Thyroid gland (tissue), 4 donors: ENCODE results near the gene XKR3.

Source experiments
- CTCF ChIP-seq, 6 experiments: fragments of 200-600 bp in 3 of 6; fragments of 450-650 bp in 3 of 6; sonication (generic) in 3 of 6; IDR thresholded peaks; one replicate each; pipeline ENCODE4 v1.5.1; 2016 to 2019; ENCODE audit warnings: antibody characterized with exemption in 6 of 6, mild to moderate bottlenecking in 2 of 6, inconsistent platforms in 1 of 6, moderate library complexity in 1 of 6
- POLR2A ChIP-seq, 2 donors: fragments of 450-650 bp; IDR thresholded peaks; one replicate each; pipeline ENCODE4 v1.6.1; 2017; ENCODE audit warnings: antibody characterized with exemption in 2 of 2, mild to moderate bottlenecking in 2 of 2, moderate library complexity in 1 of 2

DNA sequence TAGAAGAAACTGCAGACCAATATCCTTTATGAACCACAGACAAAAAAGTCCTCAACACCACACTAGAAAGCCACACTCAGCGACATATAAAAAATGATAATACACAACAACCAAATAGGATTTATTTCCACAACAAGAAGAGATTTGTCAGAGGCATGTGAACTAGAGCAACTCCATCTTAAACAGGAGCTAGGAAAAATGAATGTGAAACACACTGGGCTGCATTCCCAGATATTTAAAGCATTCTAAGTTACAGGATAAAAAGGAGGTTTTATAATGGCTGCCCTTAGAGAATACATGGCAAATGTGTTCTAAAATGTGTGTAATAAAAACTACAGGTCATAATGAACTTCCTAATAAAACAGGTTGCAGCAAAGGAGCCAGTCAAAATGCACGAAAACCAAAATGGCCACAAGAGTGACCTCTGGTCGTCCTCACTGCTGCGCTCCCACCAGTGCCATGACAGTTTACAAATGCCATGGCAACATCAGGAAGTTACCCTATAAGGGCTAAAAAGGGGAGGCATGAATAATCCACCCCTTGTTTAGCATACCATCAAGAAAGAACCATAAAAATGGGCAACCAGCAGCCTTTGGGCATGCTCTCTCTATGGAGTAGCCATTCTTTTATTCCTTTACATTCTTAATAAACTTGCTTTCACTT is 21.8 kb downstream of the XKR3 start:
- TF ChIP-seq CTCF (IDR thresholded peaks at IDR 0.05) (no peak), POLR2A (IDR thresholded peaks at IDR 0.05) (no peak)
